Omental fat pad (tissue), 4 donors: ENCODE measurements around the gene KMT5B. TPM values are rescaled to one million over a fixed set of nuclear protein-coding genes. Genes with fewer than 3 reads are reported as not detected.

Experiments used
- ATAC-seq: fragments of 150-250 bp; one replicate; pipeline ENCODE4 v1.9.1; 2016; ENCODE audit warnings: mild to moderate bottlenecking, moderate library complexity; ENCODE audit not compliant: low FRiP score
- DNase-seq: peaks from one replicate; pipeline ENCODE4 v3.0.0-alpha.2; 2019; ENCODE audit warnings: low spot score
- total RNA-seq, 4 donors: library from RNA; depleted of rRNA; stranded (reverse); fragments of >200 nt; gene quantifications; one replicate each; pipeline ENCODE4 v1.1.0, GENCODE V29; 2016
- TF ChIP-seq, protein P1 (sequence below), 3 donors: fragments of 450-650 bp; IDR thresholded peaks; one replicate each; pipeline ENCODE4 v1.5.1; 2016 to 2017; ENCODE audit warnings: antibody characterized with exemption in 3 of 3, mild to moderate bottlenecking in 3 of 3, moderate library complexity in 2 of 3

Gene KMT5B
- total RNA-seq, 4 donors from 2014 or later: 19.5 to 47.1 (median 32.1) TPM

DNA sequence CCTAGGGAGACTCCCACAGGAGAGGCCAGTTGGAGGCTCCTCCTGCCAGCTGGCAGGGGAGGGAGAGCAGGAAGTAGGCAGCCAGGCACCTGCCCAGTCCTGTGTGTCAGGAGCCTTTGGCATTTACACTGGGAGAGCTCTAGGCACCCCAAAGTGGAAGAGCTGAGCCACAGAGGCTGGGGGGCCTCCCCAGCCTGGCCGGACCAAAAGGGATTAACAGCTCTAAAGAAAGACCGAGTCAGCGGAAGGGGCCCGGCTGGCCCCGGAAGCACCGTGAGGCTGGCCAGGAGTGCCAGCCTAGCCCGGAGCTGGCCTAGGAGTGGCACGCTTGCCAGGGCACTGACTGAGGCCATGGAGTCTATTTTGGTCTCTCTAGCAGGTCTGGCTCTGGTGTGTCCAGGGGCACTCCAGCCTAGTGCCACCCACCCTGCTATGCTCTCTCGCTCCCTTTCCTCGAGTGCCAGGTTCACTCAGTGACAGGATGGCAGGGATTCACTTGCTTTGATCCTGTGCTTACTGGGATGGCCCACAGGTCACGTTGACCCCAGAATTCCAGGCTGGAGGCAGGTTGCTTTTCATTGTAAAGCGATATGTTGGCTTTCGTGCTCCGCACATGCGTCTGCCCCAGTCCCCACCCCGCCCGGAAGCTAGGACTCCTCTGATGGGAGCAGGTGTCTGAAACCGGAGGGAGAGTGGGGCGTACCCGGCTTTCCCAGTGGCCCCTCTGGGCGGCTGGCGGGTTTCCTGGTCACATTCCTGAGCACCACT, 3.3 kb upstream of the KMT5B start:
- TF ChIP-seq, protein P1, sequence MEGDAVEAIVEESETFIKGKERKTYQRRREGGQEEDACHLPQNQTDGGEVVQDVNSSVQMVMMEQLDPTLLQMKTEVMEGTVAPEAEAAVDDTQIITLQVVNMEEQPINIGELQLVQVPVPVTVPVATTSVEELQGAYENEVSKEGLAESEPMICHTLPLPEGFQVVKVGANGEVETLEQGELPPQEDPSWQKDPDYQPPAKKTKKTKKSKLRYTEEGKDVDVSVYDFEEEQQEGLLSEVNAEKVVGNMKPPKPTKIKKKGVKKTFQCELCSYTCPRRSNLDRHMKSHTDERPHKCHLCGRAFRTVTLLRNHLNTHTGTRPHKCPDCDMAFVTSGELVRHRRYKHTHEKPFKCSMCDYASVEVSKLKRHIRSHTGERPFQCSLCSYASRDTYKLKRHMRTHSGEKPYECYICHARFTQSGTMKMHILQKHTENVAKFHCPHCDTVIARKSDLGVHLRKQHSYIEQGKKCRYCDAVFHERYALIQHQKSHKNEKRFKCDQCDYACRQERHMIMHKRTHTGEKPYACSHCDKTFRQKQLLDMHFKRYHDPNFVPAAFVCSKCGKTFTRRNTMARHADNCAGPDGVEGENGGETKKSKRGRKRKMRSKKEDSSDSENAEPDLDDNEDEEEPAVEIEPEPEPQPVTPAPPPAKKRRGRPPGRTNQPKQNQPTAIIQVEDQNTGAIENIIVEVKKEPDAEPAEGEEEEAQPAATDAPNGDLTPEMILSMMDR (IDR thresholded peaks at IDR 0.05): no peak
- DNase-seq (no peak), ATAC-seq (no peak)

DNA sequence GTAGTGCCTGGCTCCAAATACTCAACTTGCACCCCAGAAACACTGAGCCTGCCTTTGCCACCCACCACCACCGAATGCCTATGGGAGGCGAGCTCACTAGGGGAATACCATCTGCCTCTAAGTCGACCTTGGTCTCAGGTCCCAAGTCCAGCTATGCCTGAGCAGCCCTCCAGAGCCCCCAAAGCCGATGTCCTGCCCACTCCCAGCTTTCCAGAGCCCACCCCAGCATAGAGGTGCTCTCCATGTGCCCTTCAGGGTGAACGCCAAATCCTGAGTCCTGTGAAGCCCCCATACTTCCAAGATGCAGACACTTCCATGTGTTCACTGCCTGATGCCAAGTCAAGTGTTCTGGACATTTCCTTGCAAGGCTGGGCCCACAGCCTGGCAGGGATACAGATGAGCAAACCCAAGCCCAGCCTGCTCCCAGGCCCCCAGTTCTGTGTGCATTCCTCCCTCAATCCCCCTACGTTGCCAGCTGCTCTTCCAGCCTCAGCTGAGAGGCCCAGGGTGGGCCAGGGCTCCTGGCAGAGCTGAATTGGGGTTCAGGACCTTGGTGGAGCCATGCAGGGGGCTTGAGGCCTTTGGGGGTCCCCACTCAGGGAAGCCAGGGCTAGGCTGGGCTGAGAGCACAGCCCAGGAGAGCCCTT, 2.6 kb upstream of the KMT5B start:
- DNase-seq: no peak
- ATAC-seq: no peak
- TF ChIP-seq, protein P1 (IDR thresholded peaks at IDR 0.05): no peak

DNA sequence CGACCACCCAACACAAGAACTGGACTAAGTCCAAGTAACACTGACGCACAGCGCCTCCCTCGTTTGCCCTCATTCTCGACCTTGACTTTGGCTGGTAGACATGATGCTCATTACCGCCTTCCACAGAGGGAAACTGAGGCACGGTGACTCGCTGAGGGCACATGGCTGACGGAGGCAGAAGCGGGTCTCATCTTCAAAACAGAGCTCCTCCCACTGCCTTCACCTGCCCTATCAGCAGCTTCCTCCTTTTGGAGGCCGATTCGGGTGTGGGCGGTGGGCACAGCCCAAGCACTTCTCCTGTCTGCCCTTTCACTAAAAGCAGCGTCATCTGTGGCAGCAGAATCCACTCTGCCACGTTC, 2.0 kb upstream of the KMT5B start:
- ATAC-seq: no peak
- no peak for DNase-seq
- TF ChIP-seq, protein P1 (IDR thresholded peaks at IDR 0.05): no peak

DNA sequence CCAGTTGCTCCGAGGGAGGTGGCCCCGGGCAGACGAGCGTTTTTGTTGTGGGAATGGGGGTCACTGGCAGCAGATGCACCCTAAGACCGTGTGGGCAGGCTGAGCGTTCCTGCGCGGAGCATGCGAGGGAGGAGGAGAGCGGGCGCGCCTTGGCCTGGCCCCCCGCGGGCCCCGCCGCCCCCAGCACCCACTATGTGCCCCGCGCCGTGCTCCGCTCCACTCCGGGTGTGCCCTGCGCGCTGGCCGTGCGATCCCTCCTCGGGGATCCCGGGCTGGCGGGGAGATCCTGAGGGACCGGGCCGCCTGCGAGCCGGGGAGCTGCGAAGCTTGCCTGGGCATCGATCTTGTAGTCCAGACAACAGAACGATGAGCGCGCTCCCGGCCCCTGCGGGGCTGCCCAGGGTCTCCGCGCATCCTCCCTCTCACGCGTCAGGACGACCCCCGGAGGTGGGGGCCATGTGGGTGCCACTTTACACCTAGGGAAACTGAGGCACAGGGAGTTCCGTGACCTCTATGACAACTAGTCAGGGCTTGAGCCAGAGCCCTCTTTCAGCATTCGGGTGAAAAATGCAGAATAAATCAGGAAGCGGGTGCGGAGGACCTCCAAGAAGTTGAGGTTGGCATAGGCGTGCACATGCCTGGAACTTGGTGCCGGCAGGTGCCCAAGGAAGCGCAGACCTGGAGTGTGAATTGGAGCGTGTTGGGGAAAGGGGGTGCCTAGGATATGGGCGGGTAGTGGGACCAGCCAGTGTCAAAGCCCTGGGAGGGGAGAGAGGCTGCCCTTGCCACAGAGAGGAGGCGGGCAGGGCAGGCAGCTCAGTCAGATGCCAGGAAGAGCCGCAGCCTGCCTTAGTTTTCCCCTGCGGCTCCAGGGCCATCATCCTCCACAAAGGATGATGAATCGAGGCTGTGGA, 1.3 kb upstream of the KMT5B start:
- ATAC-seq (no peak), DNase-seq (no peak)
- TF ChIP-seq, protein P1 (IDR thresholded peaks at IDR 0.05): no peak

DNA sequence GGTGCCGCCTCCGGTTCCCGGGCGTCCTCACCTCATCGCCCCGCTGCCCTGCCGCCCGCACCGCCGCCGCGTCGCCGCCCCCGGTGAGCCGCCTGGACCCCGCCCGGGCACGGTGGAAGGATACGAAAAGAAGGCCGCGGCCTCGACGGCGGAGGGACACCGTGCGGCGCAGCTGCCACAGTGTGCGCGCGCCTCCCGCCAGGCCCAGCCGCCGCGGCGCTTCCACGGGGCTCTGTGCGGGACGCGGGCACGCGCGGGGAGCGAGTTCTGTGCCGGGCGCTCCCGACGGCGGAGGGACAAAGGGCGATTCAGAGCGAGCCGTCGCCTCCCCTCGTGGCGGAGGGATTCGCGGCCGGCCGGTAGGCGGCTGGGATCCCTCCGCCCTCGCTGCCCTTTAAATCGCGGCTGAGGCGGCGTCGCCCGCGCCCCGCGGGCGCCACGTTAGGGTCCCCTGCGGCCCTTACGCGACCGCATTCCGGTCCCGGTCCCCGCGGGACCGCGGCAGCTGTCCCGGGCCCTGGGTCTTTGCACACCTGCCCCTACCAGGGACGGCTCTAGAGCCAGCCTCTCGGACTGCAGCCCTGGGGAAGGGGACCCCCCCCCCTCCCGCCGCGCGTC, 568 bp upstream of the KMT5B start:
- ATAC-seq (peak; percentile 54), DNase-seq (peak; percentile 40)
- TF ChIP-seq, protein P1 (IDR thresholded peaks at IDR 0.05): no peak

DNA sequence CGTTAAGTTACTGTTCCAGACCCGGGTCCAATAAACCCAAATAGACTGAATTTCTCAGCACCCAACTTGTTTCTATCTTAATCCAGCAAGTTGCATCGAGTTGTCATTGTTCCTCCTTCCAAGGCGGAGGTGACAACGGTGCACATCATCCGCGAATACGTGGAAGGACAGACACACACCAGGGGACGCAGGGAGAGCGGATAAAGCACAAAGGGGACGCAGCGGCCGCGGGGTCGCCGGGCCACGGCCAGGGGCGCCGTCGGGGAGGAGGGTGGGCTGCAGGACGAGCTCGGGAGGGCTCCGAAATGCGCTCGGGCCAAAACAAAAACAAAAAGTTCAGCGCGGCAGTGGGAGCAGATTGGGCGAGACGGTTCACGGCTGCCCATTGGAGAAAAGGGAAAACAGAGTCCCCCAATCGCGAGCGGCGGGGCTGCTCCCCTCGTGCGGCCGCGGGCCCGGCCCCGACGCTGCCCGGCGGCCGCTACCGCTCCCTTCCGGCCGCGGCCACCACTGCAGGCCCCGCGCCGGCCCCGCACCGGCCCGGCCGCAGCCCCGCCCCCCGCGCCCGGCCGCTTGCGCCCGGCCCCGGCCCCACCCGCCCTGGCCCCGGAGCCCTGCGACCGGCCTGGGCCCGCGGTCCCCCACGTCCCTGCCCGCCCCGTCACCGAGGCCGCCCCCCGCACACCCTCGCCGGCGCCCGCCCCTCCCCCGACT, 518 bp downstream of the KMT5B start:
- ATAC-seq: peak; percentile 87
- TF ChIP-seq, protein P1 (IDR thresholded peaks at IDR 0.05): no peak
- no peak for DNase-seq
